ENCODE results near the gene EBI3. TPM values are rescaled to one million over a fixed set of nuclear protein-coding genes. Genes with fewer than 3 reads are reported as not detected.
A peak's percentile ranks its signal among the peaks of the same experiment; 100 is the strongest.
"Not testable (repeated sequence)": the region's sequence is repeated elsewhere in the genome, so short reads cannot be mapped to it uniquely, and the experiment has no call there.

Gene EBI3
- total RNA-seq, 2 donors from 2014 or later, result 21.8 to 29.9 TPM

DNA sequence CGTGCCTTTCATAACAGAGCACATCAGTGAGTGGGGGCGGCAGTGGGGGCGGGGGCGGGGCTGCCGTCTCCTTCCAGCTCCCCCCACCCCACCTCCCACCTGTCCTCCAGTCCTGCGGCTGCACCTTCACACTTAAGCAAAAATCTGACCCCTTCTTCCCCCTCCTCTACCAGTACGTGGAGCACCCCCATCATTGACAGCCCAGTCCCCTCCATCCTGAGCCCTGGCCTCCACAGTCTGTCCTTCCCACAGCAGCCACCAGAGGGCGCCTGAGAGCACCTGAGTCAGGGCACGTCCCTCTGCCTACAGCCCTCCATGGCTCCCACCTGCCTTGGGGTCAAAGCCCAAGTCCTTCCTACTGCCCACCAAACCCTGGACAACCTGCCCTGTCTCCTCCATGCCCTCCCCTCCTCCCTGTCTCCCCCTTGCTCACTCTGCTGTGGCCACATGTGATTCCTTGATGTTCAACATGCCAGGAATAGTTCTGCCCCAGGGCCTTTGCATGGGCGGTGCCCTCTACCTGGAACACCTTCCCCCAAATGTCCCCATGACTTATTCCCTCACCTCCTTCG is 4.0 kb downstream of the EBI3 start:
- H3K27me3 Mint-ChIP-seq (ENCODE audit: low read depth), result no peaks in the 10 kb centered on the region
- no peak overlapping the region for H3K27ac Mint-ChIP-seq
- H3K36me3 Mint-ChIP-seq (ENCODE audit: insufficient read depth in 2 of 2), result peaks cover 0 to 1% of the 10 kb centered on the region in 2 donors
- H3K9me3 Mint-ChIP-seq, result no peaks in the 10 kb centered on the region
- ATAC-seq (replicated peaks in 1 of 2) (no peak), DNase-seq (peak; percentile 83)
- H3K4me3 Mint-ChIP-seq, result peak overlapping the region in 1 of 2 donors; percentile 42
- peaks cover 9% of the 10 kb centered on the region for H3K4me1 Mint-ChIP-seq (ENCODE audit: low read depth)

DNA sequence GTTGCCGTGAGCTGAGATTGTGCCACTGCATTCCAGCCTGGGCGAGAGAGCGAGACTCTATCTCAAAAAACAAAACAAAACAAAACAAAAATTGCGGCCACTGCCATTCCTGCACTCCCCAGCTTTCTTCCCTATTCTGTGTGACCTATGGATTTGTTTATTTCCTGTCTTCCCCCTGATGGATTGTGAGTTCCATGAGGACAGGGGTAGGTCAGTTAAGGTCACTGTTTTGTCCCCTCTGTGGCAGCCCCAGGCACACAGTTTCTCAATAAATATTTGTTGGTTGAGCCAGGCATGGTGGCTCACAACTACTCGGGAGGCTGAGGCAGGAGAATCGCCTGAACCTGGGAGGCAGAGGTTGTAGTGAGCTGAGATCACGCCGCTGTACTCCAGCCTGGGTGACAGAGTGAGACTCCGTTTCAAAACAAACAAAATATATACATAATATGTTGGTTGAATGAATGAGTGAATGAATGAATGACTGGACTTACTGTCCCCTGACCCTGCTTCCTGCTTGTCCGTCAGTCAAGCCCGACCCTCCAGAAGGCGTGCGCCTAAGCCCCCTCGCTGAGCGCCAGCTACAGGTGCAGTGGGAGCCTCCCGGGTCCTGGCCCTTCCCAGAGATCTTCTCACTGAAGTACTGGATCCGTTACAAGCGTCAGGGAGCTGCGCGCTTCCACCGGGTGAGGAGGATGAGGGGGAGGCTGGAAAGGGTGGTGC is 5.0 kb downstream of the EBI3 start:
- Mint-ChIP-seq H3K4me1 (ENCODE audit: low read depth) (peaks cover 9% of the 10 kb centered on the region), H3K9me3 (no peaks in the 10 kb centered on the region), H3K36me3 (ENCODE audit: insufficient read depth in 2 of 2) (peaks cover 0 to 1% of the 10 kb centered on the region in 2 donors), H3K4me3 (no peak overlapping the region), H3K27me3 (ENCODE audit: low read depth) (no peaks in the 10 kb centered on the region), H3K27ac (no peak overlapping the region)
- DNase-seq, result no peak
- no peak for ATAC-seq (replicated peaks in 1 of 2)

DNA sequence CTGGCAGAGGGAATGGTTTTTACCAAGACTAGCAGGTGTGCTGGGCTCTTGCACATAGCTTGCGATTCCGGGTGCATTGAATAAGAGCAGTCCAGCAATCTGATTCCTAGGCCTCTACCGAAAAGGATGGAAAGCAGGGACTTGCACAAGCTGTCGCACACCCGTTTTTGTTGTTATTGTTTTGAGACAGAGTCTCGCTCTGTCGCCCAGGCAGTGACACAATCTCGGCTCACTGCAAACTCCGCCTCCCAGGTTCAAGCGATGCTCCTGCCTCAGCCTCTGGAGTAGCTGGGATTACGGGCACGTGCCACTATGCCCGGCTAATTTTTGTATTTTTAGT is 5.5 kb downstream of the EBI3 start:
- DNase-seq (no peak), ATAC-seq (replicated peaks in 1 of 2) (no peak)
- H3K9me3 Mint-ChIP-seq, result no peaks in the 10 kb centered on the region
- H3K4me3 Mint-ChIP-seq, result no peak overlapping the region
- H3K27me3 Mint-ChIP-seq (ENCODE audit: low read depth), result no peaks in the 10 kb centered on the region
- H3K4me1 Mint-ChIP-seq (ENCODE audit: low read depth), result peaks cover 9% of the 10 kb centered on the region
- H3K36me3 Mint-ChIP-seq (ENCODE audit: insufficient read depth in 2 of 2), result peaks cover 0 to 1% of the 10 kb centered on the region in 2 donors
- no peak overlapping the region for H3K27ac Mint-ChIP-seq

DNA sequence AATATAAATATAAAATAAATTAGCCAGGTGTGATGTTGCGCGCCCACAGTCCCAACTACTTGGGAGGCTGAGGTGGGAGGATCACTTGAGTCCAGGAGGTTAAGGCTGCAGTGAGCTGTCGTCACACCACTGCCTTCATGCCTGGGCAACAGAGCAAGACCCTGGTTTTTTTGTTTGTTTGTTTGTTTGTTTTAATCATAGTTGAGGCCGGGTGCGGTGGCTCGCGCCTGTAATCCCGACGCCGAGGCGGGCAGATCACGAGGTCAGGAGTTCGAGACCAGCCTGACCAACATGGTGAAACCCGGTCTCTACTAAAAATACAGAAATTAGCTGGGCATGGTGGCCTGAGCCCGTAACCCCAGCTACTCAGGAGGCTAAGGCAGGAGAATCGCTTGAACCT is 8.2 kb downstream of the EBI3 start:
- not testable (repeated sequence) for H3K27me3 Mint-ChIP-seq (ENCODE audit: low read depth); H3K4me3 Mint-ChIP-seq; H3K9me3 Mint-ChIP-seq

DNA sequence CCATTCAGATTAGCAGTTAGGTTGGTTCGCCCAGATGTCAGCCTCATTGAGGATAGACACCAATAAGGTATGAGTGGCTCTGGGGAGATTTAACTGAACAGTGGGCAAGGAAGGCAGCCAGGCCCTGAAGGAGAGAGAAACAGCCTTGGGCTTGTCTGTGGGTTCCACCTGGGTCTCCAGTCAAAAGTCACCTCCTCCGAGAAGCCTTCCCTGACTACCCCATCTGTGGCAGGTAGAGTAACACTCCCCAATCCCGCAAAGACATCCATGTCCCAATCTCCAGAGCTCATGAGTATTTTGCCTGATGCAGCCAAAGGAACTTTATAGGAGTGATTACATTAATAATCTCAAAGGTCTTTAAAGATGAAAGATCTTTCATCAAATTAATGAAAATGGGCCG is 9.5 kb downstream of the EBI3 start:
- H3K27me3 Mint-ChIP-seq (ENCODE audit: low read depth), result no peaks in the 10 kb centered on the region
- DNase-seq, result no peak
- no peak overlapping the region for H3K4me3 Mint-ChIP-seq
- H3K9me3 Mint-ChIP-seq, result no peaks in the 10 kb centered on the region
- no peak overlapping the region for H3K27ac Mint-ChIP-seq
- H3K36me3 Mint-ChIP-seq (ENCODE audit: insufficient read depth in 2 of 2), result peaks cover 2 to 3% of the 10 kb centered on the region in 2 donors
- no peak for ATAC-seq (replicated peaks in 1 of 2)
- H3K4me1 Mint-ChIP-seq (ENCODE audit: low read depth), result no peaks in the 10 kb centered on the region

More for the DNA sequence above, 8.2 kb downstream of the EBI3 start:
- not testable (repeated sequence) for ATAC-seq (replicated peaks in 1 of 2); H3K4me1 Mint-ChIP-seq (ENCODE audit: low read depth); H3K36me3 Mint-ChIP-seq (ENCODE audit: insufficient read depth in 2 of 2); H3K27ac Mint-ChIP-seq; DNase-seq

DNA sequence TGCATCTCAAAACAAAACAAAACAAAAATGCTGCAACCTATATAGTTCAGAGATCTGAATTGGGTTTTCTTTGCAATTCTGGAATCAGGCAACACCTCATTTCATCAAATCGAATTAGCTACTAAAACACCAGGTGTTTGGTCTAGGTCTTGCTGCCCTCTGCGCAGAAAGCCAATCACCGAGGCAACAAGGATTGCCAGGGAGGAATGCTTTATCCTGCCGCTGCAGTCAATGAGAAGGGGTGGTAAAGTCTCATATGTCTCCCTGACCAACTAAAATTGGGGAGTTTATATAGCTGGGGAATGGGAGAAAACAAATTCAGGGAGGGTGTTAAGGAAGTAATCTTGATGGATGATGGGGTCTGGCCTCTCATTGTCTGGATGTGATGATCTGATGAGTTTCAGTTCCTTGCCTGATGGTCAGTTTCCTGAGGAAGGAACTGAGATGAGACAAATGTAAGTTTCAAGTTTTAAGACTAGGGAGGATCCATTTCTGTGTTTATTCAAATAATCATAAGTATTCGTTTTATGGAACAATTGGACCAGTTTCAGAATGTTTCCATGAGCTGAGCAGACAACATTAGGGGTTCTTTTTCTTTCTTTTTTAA is 12.6 kb downstream of the EBI3 start:
- Mint-ChIP-seq H3K4me3 (no peak overlapping the region), H3K4me1 (ENCODE audit: low read depth) (peaks cover 11% of the 10 kb centered on the region), H3K36me3 (ENCODE audit: insufficient read depth in 2 of 2) (peaks cover 2% of the 10 kb centered on the region in 2 donors), H3K9me3 (no peaks in the 10 kb centered on the region), H3K27ac (no peak overlapping the region), H3K27me3 (ENCODE audit: low read depth) (no peaks in the 10 kb centered on the region)
- ATAC-seq (replicated peaks in 1 of 2) (no peak), DNase-seq (no peak)

DNA sequence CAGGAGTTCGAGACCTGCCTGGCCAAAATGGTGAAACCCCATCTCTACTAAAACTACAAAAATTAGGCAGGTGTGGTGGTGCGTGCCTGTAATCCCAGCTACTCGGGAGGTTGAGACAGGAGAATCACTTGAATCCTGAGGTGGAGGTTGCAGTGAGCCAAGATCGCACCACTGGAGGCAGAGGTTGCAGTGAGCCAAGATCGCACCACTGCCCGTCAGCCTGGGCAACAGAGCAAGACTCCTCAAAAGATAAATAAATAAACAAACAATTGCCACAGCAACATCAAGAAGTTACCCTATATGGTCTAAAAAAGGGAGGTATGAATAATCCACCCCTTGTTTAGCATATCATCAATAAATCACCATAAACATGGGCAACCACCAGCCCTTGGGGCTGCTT is 16.6 kb downstream of the EBI3 start:
- H3K27ac Mint-ChIP-seq, result peak overlapping the region; percentile 92
- not testable (repeated sequence) for H3K9me3 Mint-ChIP-seq; ATAC-seq (replicated peaks in 1 of 2); DNase-seq; H3K27me3 Mint-ChIP-seq (ENCODE audit: low read depth)
- peaks cover 8 to 25% of the 10 kb centered on the region in 2 donors for H3K36me3 Mint-ChIP-seq (ENCODE audit: insufficient read depth in 2 of 2)
- peaks cover 34% of the 10 kb centered on the region for H3K4me1 Mint-ChIP-seq (ENCODE audit: low read depth)
- H3K4me3 Mint-ChIP-seq, result peak overlapping the region; percentile 83 to 86

- Mint-ChIP-seq H3K4me3 (peak within 1 kb of the TSS; percentile 83 to 86), H3K27ac (peak within 1 kb of the TSS; percentile 92), H3K9me3 (no peaks in the 10 kb centered on the region), H3K36me3 (ENCODE audit: insufficient read depth in 2 of 2) (peaks cover 8 to 29% of the 10 kb centered on the region in 2 donors), H3K4me1 (ENCODE audit: low read depth) (peaks cover 34% of the 10 kb centered on the region), H3K27me3 (ENCODE audit: low read depth) (no peaks in the 10 kb centered on the region)
- ATAC-seq (replicated peaks in 1 of 2), result peak; percentile 95 to 96
- peak; percentile 99 to 100 for DNase-seq
Measured at GRCh38 chr19:4246767-4247593, 17.7 kb downstream of the EBI3 start, which contains the start of gene YJU2. Gene YJU2, plus strand, starts transcription at chr19:4247080. Its CDS starts 67 bp downstream, at chr19:4247147.

- ATAC-seq (replicated peaks in 1 of 2), result no peak
- no peaks in the 10 kb centered on the region for H3K9me3 Mint-ChIP-seq
- peaks cover 13 to 50% of the 10 kb centered on the region in 2 donors for H3K36me3 Mint-ChIP-seq (ENCODE audit: insufficient read depth in 2 of 2)
Measured at GRCh38 chr19:4256563-4256962, 27.2 kb downstream of the EBI3 start.

DNA sequence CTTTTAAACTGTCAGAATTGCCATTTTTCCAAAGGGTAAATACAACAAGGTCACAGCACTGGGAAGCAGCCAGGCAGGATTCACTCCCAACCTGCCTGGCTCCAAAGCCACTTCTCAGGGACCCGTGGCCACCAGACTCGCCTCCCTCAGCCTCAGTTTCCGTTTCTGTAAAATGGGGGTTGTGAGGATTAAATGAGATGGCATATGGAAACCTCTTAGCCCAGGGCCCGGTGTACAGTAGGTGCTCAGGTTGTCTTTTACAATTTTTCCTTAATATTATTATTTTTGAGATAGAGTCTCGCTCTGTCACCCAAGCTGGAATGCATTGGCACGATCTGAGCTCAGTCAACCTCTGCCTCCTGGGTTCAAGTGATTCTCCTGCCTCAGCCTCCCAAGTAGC is 27.7 kb downstream of the EBI3 start:
- no peaks in the 10 kb centered on the region for H3K4me1 Mint-ChIP-seq (ENCODE audit: low read depth)
- H3K4me3 Mint-ChIP-seq, result no peak overlapping the region
- no peak overlapping the region for H3K27ac Mint-ChIP-seq
- H3K36me3 Mint-ChIP-seq (ENCODE audit: insufficient read depth in 2 of 2), result peaks cover 13 to 48% of the 10 kb centered on the region in 2 donors
- DNase-seq, result no peak
- no peak for ATAC-seq (replicated peaks in 1 of 2)
- H3K9me3 Mint-ChIP-seq, result no peaks in the 10 kb centered on the region
- no peaks in the 10 kb centered on the region for H3K27me3 Mint-ChIP-seq (ENCODE audit: low read depth)

More at GRCh38 chr19:4256563-4256962, 27.2 kb downstream of the EBI3 start:
- H3K4me1 Mint-ChIP-seq (ENCODE audit: low read depth), result no peaks in the 10 kb centered on the region
- no peaks in the 10 kb centered on the region for H3K27me3 Mint-ChIP-seq (ENCODE audit: low read depth)
- DNase-seq, result no peak
- no peak overlapping the region for H3K27ac Mint-ChIP-seq
- no peak overlapping the region for H3K4me3 Mint-ChIP-seq

DNA sequence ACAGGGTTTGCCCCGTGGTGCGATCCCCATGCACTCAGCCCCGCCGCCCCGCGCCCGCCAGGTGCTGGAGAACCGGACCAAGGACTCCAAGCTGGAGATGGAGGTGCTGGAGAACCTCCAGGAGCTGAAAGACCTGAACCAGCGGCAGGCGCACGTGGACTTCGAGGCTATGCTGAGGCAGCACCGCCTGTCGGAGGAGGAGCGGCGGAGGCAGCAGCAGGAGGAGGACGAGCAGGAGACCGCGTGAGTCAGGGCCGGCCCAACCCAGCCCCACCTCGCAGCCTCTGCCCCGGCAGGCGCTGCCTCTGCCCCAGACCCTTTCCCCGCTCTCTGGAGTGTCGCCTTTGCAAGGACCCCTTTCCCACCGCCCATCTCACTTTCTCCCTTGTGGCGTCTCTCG is 28.9 kb downstream of the EBI3 start:
- Mint-ChIP-seq H3K4me3 (no peak overlapping the region), H3K9me3 (no peaks in the 10 kb centered on the region), H3K27ac (no peak overlapping the region), H3K36me3 (ENCODE audit: insufficient read depth in 2 of 2) (peaks cover 13 to 41% of the 10 kb centered on the region in 2 donors), H3K4me1 (ENCODE audit: low read depth) (peaks cover under 1% of the 10 kb centered on the region), H3K27me3 (ENCODE audit: low read depth) (no peaks in the 10 kb centered on the region)
- DNase-seq (no peak), ATAC-seq (replicated peaks in 1 of 2) (no peak)

DNA sequence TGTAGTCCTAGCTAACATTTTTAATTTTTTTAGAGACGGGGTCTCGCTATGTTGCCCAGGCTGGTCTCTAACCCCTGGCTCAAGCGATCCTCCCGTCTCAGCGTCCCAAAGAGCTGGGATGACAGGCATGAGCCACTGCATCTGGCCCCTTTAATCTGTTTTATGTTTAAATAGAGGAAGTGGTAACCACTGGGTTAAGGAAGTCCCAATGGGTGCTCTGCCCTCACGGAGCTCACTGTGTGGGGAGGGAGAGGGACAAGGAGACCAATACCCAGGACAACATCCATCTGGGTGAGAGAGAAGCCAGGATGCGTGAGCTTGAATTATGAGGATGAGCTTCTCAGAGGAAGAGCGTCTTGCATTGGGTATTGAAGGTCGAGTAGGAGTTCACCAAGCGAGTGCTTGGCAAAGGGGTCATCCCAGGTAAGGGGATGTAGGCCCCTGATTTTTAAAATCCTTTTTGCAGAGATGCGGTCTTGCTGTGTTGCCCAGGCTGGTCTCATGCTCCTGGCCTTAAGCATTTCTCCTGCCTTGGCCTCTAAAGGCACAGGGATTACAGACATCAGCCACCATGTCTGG is 31.4 kb downstream of the EBI3 start:
- ATAC-seq (replicated peaks in 1 of 2) (no peak), DNase-seq (no peak)
- peaks cover 7 to 29% of the 10 kb centered on the region in 2 donors for H3K36me3 Mint-ChIP-seq (ENCODE audit: insufficient read depth in 2 of 2)
- no peak overlapping the region for H3K4me3 Mint-ChIP-seq
- H3K9me3 Mint-ChIP-seq, result no peaks in the 10 kb centered on the region
- no peaks in the 10 kb centered on the region for H3K27me3 Mint-ChIP-seq (ENCODE audit: low read depth)
- no peak overlapping the region for H3K27ac Mint-ChIP-seq
- peaks cover 19% of the 10 kb centered on the region for H3K4me1 Mint-ChIP-seq (ENCODE audit: low read depth)
